Astrocyte (in vitro differentiated cells and primary cell): ENCODE results near the gene L1CAM.

Source experiments
- CTCF ChIP-seq: IDR thresholded peaks from 2 replicates; pipeline ENCODE4 v1.5.1; 2011; ENCODE audit warnings: low read depth, mild to moderate bottlenecking, inconsistent platforms, low read length, moderate library complexity; ENCODE audit not compliant: insufficient read depth
- EZH2 ChIP-seq: IDR thresholded peaks from 2 replicates; pipeline ENCODE4 v1.6.1; 2012; ENCODE audit warnings: mild to moderate bottlenecking, low read length, inconsistent platforms; ENCODE audit not compliant: insufficient read depth

- TF ChIP-seq CTCF (no peak), EZH2 (no peak)
Observed at GRCh38 chrX:153867139-153867538, 18.8 kb downstream of the L1CAM start.
